H1 (cell line): ENCODE measurements around the gene LCE1D. TPM values are rescaled to one million over a fixed set of nuclear protein-coding genes. Genes with fewer than 3 reads are reported as not detected.

ENCODE experiments used
- CTCF ChIA-PET: fragments of 300-600 bp; sonication (Branson Sonifier 250); formaldehyde crosslinking; loops from one replicate; lab custom pipeline; 2021; ENCODE audit not compliant: partially characterized antibody; lab: Charles Lee
- POLR2A ChIA-PET: fragments of 300-600 bp; sonication (Branson Sonifier 250); formaldehyde crosslinking; loops from one replicate; lab custom pipeline; 2021; ENCODE audit warnings: inconsistent platforms; ENCODE audit not compliant: partially characterized antibody; lab: Charles Lee
- DNase-seq, 2 experiments: peaks; one replicate each; pipeline versions ENCODE4 v3.0.0 to v3.0.0-alpha.2; 2010 to 2022; ENCODE audit warnings: low spot score in 2 of 2, low read depth in 1 of 2, mixed read lengths in 1 of 2
- FAIRE-seq: peaks from 2 replicates; lab custom pipeline; 2011; peaks lifted over from hg19 to GRCh38; lab: Jason Lieb, UNC
- H2AFZ ChIP-seq: 2 replicates; pipeline ENCODE4 v1.8.1; 2012; ENCODE audit warnings: low read length, inconsistent platforms
- H2AK5ac ChIP-seq: 2 replicates; pipeline ENCODE4 v1.6.1; 2013; ENCODE audit warnings: low read depth, low read length
- H2BK120ac ChIP-seq: replicated peaks from 2 replicates; pipeline ENCODE3; 2013; ENCODE audit warnings: low read depth, low read length, inconsistent platforms
- H2BK12ac ChIP-seq: 2 replicates; pipeline ENCODE4 v1.6.1; 2013; ENCODE audit warnings: low read depth, low read length
- H2BK15ac ChIP-seq: 2 replicates; pipeline ENCODE4 v1.6.1; 2013; ENCODE audit warnings: low read length
- H2BK20ac ChIP-seq: 2 replicates; pipeline ENCODE4 v1.6.1; 2013; ENCODE audit warnings: low read length
- H2BK5ac ChIP-seq: 2 replicates; pipeline ENCODE4 v1.6.1; 2013; ENCODE audit warnings: low read depth, low read length
- H3K14ac ChIP-seq: 2 replicates; pipeline ENCODE4 v1.6.1; 2013; ENCODE audit warnings: inconsistent platforms; ENCODE audit not compliant: insufficient read length
- H3K18ac ChIP-seq: 2 replicates; pipeline ENCODE4 v1.6.1; 2013; ENCODE audit warnings: low read length; ENCODE audit errors: extremely low read depth
- H3K23ac ChIP-seq: 2 replicates; pipeline ENCODE4 v1.6.1; 2013; ENCODE audit warnings: inconsistent platforms; ENCODE audit not compliant: insufficient read length
- H3K23me2 ChIP-seq: 2 replicates; pipeline ENCODE4 v1.6.1; 2013; ENCODE audit warnings: low read depth, low read length
- H3K27ac ChIP-seq: 2 replicates; pipeline ENCODE4 v1.6.1; 2011; ENCODE audit warnings: low read depth, low read length, inconsistent platforms
- H3K27me3 ChIP-seq, 4 experiments: replicated peaks in 1 of 4; 1 replicate in 1 of 4; 2 replicates in 3 of 4; pipeline versions ENCODE4 v1.6.1 to v1.8.1; 2011 to 2013; ENCODE audit warnings: low read length in 3 of 4, mild to moderate bottlenecking in 3 of 4, inconsistent platforms in 2 of 4, mixed read lengths in 2 of 4, moderate library complexity in 1 of 4; ENCODE audit not compliant: control insufficient read depth in 3 of 4, insufficient read depth in 3 of 4; ENCODE audit errors: extremely low read depth in 1 of 4
- H3K36me3 ChIP-seq, 4 experiments: 2 replicates each; pipeline versions ENCODE4 v1.6.1 to v1.8.1; 2011 to 2013; ENCODE audit warnings: mild to moderate bottlenecking in 4 of 4, low read length in 3 of 4, moderate library complexity in 2 of 4, control low read depth in 1 of 4, inconsistent platforms in 1 of 4; ENCODE audit not compliant: insufficient read depth in 4 of 4, control insufficient read depth in 2 of 4
- H3K4ac ChIP-seq: replicated peaks from 2 replicates; pipeline ENCODE3; 2013; ENCODE audit warnings: low read length, low read depth, mixed read lengths, inconsistent platforms; ENCODE audit not compliant: insufficient read length
- H3K4me1 ChIP-seq, 4 experiments: replicated peaks in 1 of 4; 1 replicate in 1 of 4; 2 replicates in 3 of 4; pipeline versions ENCODE4 v1.6.1 to v1.8.1; 2011 to 2013; ENCODE audit warnings: low read length in 3 of 4, inconsistent platforms in 2 of 4, mixed read lengths in 1 of 4; ENCODE audit not compliant: insufficient read depth in 4 of 4, control insufficient read depth in 3 of 4
- H3K4me2 ChIP-seq, 2 experiments: 2 replicates each; pipeline versions ENCODE4 v1.6.1 to v1.8.1; 2011 to 2013; ENCODE audit warnings: low read depth in 2 of 2, low read length in 2 of 2, control low read depth in 1 of 2, inconsistent platforms in 1 of 2, mild to moderate bottlenecking in 1 of 2; ENCODE audit not compliant: insufficient read depth in 1 of 2
- H3K4me3 ChIP-seq, 4 experiments: fragments of 200-600, 300-600 bp in 1 of 4; sonication (generic), shearing (Covaris generic), sonication (Bioruptor Twin) in 1 of 4; 2 replicates each; pipeline versions ENCODE4 v1.5.1 to v1.8.1; 2011 to 2016; ENCODE audit warnings: low read length in 4 of 4, low read depth in 3 of 4, control low read depth in 2 of 4, inconsistent platforms in 2 of 4, mild to moderate bottlenecking in 2 of 4, mixed read lengths in 1 of 4, moderate library complexity in 1 of 4; ENCODE audit not compliant: insufficient read depth in 2 of 4; ENCODE audit errors: extremely low read depth in 1 of 4
- H3K56ac ChIP-seq: replicated peaks from 2 replicates; pipeline ENCODE3; 2013; ENCODE audit warnings: low read depth, mild to moderate bottlenecking, mixed read lengths, low read length, inconsistent platforms; ENCODE audit not compliant: insufficient read length
- H3K79me1 ChIP-seq: 2 replicates; pipeline ENCODE4 v1.6.1; 2013; ENCODE audit warnings: low read depth, low read length, control low read depth
- H3K79me2 ChIP-seq, 2 experiments: 2 replicates each; pipeline versions ENCODE4 v1.6.1 to v1.8.1; 2012 to 2013; ENCODE audit warnings: low read length in 2 of 2, mild to moderate bottlenecking in 2 of 2, inconsistent platforms in 1 of 2; ENCODE audit not compliant: insufficient read depth in 2 of 2, control insufficient read depth in 1 of 2
- H3K9ac ChIP-seq, 4 experiments: replicated peaks in 1 of 4; 1 replicate in 1 of 4; 2 replicates in 3 of 4; pipeline versions ENCODE4 v1.6.1 to v1.8.1; 2011 to 2013; ENCODE audit warnings: low read depth in 3 of 4, low read length in 3 of 4, control low read depth in 2 of 4, mild to moderate bottlenecking in 2 of 4, moderate library complexity in 2 of 4, inconsistent platforms in 1 of 4; ENCODE audit errors: extremely low read depth in 1 of 4
- H3K9me3 ChIP-seq, 2 experiments: 2 replicates each; pipeline versions ENCODE4 v1.6.1 to v1.8.1; 2012 to 2013; ENCODE audit warnings: mild to moderate bottlenecking in 2 of 2, moderate library complexity in 2 of 2, control low read depth in 1 of 2, inconsistent platforms in 1 of 2, low read depth in 1 of 2, low read length in 1 of 2, mixed read lengths in 1 of 2; ENCODE audit not compliant: insufficient read depth in 2 of 2
- H4K20me1 ChIP-seq, 2 experiments: replicated peaks in 1 of 2; 2 replicates each; pipeline versions ENCODE3 to v1.8.1; 2011 to 2013; ENCODE audit warnings: inconsistent platforms in 2 of 2, low read length in 2 of 2, mild to moderate bottlenecking in 1 of 2; ENCODE audit not compliant: insufficient read depth in 2 of 2, control insufficient read depth in 1 of 2
- H4K5ac ChIP-seq: 2 replicates; pipeline ENCODE4 v1.6.1; 2013; ENCODE audit warnings: low read length, low read depth, mixed read lengths, inconsistent platforms; ENCODE audit not compliant: insufficient read length
- H4K8ac ChIP-seq: 2 replicates; pipeline ENCODE4 v1.8.0; 2013; ENCODE audit warnings: mild to moderate bottlenecking, moderate library complexity, low read length, inconsistent platforms; ENCODE audit not compliant: insufficient read depth; ENCODE audit errors: extremely low read depth
- H4K91ac ChIP-seq: replicated peaks from 2 replicates; pipeline ENCODE3; 2013; ENCODE audit warnings: low read length, mixed read lengths, inconsistent platforms; ENCODE audit not compliant: insufficient read length
- CHD2 ChIP-seq: IDR thresholded peaks from 2 replicates; pipeline ENCODE4 v1.6.1; 2012; ENCODE audit warnings: low read length, improper control_type of control experiment
- SIRT6 ChIP-seq: IDR thresholded peaks from one replicate; pipeline ENCODE4 v1.7.1; 2012; ENCODE audit warnings: low read length, inconsistent platforms
- SP4 ChIP-seq: IDR thresholded peaks from 2 replicates; pipeline ENCODE4 v1.6.1; 2012; ENCODE audit warnings: low read length, inconsistent platforms
- TCF12 ChIP-seq: IDR thresholded peaks from 2 replicates; pipeline ENCODE4 v1.6.1; 2011; ENCODE audit warnings: low read depth, mild to moderate bottlenecking, low read length
- WGBS, 2 experiments: shearing (Covaris generic) in 1 of 2; methylation state at CpG; one replicate each; pipeline versions ENCODE4 v1.1.6 to v1.1.7; 2013 to 2015; ENCODE audit warnings: low lambda C conversion rate in 2 of 2, mixed read lengths in 2 of 2, inconsistent platforms in 1 of 2, low coverage in 1 of 2, missing lambda C conversion rate in 1 of 2; ENCODE audit not compliant: insufficient replicate concordance in 2 of 2, insufficient coverage in 1 of 2, insufficient read length in 1 of 2; ENCODE audit errors: extremely low coverage in 1 of 2, missing lambda C conversion rate in 1 of 2; 5-methylcytosine and 5-hydroxymethylcytosine counted together
- polyA plus RNA-seq, 7 experiments: library from polyadenylated mRNA; depleted of rRNA in 3 of 7; stranded (reverse) in 5 of 7; unstranded in 2 of 7; fragments of >200 nt in 5 of 7; fragments of 200-250 nt in 2 of 7; gene quantifications; 1 replicate in 5 of 7; 2 replicates in 1 of 7; 4 replicates in 1 of 7; pipeline versions ENCODE4 v1.2.1 to v1.2.3, GENCODE V29; 2011 to 2013; ENCODE audit warnings: missing spikeins in 2 of 7, mixed read lengths in 2 of 7
- total RNA-seq: library from RNA; stranded (reverse); fragmentation: NEBNext Ultra II Directional; extraction: Animal tissue kit (Norgen Biotek cat#: 25700); gene quantifications from 2 replicates; pipeline ENCODE4 v1.2.1, GENCODE V29; 2021
- TF ChIP-seq, protein P1 (sequence below): IDR thresholded peaks from 2 replicates; pipeline ENCODE4 v1.6.1; 2011; ENCODE audit warnings: low read depth, mild to moderate bottlenecking, low read length; ENCODE audit not compliant: insufficient read depth

Gene LCE1D
- total and polyA plus RNA-seq, 2 of the 8 experiments (the other 6 are each of a cell fraction or from before 2014, with no cell fraction given): not detected

GRCh38 chr1:152768847-152769533, 27.5 kb upstream of the LCE1D start:
- Histone ChIP-seq H3K23me2 (no peaks in the 10 kb centered on the region), H3K27ac (no peak overlapping the region), H3K56ac (no peak overlapping the region), H2AFZ (no peak overlapping the region), H3K9ac (no peak overlapping the region), H3K27me3 (no peaks in the 10 kb centered on the region), H2BK15ac (no peak overlapping the region), H3K9me3 (peaks cover 69 to 74% of the 10 kb centered on the region in 2 experiments), H3K79me1 (no peaks in the 10 kb centered on the region), H3K14ac (no peak overlapping the region), H3K4me1 (no peaks in the 10 kb centered on the region), H3K4ac (no peak overlapping the region), H4K20me1 (no peaks in the 10 kb centered on the region), H3K18ac (no peak overlapping the region), H2BK12ac (no peak overlapping the region), H4K8ac (no peak overlapping the region), H2BK20ac (no peak overlapping the region), H3K79me2 (no peaks in the 10 kb centered on the region), H3K36me3 (no peaks in the 10 kb centered on the region), H3K23ac (no peak overlapping the region), H2BK5ac (no peak overlapping the region), H4K5ac (no peak overlapping the region), H2BK120ac (no peak overlapping the region), H4K91ac (no peak overlapping the region), H2AK5ac (no peak overlapping the region), H3K4me2 (no peak overlapping the region), H3K4me3 (no peak overlapping the region)
- DNase-seq (no peak), FAIRE-seq (no peak)
- CTCF ChIA-PET: no interaction called here
- WGBS, 2 experiments: 61% methylated on average over 8 of the region's 8 CpGs; no CpG with 5 or more reads in 1 of the 2 experiments
- POLR2A ChIA-PET: no interaction called here
- TF ChIP-seq, protein P1, sequence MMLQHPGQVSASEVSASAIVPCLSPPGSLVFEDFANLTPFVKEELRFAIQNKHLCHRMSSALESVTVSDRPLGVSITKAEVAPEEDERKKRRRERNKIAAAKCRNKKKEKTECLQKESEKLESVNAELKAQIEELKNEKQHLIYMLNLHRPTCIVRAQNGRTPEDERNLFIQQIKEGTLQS: no peak
- TF ChIP-seq SIRT6 (no peak), TCF12 (no peak), CHD2 (no peak), SP4 (no peak)
